GM12801 (cell line): ENCODE results near the gene CXCL17.

Experiments
- TF ChIP-seq, protein P1 (sequence below): IDR thresholded peaks from one replicate; pipeline ENCODE4 v1.5.1; 2011; ENCODE audit warnings: control low read depth; ENCODE audit not compliant: insufficient read length; ENCODE audit errors: extremely low read depth

CXCL17 gene

DNA sequence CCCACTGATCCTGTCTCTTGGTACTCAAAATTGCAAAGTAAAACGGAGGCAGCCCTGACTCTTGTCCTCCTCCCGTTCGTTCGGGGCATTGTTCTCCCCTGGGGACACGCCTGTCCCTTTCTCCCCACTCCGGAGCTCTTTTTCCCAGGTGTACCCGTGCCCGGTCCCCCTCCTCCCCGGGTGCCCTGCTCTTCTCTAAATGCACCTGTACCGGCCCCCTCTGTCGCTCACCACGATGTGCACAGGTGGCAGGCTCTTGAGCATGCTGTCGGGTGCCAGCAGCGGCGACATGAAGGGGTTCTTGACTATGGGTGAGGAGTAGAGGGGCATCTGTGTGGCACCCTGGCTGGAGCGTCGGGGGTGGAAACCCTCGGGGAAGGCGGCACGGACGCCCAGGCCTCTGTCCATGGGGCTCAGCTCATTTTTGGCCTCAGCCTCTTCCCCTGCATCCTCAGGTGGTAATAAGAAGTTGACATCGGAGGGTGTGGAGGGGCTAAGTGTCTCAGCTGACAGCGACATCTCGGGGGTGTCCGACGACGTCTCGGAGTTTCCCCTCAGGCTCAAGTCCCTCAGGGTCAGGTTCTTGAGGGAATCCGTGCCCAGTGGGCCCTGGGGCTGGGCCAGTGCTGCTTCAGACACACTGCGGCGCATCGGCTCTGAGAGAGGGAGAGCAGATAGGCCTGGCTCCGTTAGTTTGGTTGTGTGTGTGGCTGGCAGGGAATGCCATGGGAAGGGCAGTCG, 40.2 kb downstream of the CXCL17 start:
- TF ChIP-seq, protein P1, sequence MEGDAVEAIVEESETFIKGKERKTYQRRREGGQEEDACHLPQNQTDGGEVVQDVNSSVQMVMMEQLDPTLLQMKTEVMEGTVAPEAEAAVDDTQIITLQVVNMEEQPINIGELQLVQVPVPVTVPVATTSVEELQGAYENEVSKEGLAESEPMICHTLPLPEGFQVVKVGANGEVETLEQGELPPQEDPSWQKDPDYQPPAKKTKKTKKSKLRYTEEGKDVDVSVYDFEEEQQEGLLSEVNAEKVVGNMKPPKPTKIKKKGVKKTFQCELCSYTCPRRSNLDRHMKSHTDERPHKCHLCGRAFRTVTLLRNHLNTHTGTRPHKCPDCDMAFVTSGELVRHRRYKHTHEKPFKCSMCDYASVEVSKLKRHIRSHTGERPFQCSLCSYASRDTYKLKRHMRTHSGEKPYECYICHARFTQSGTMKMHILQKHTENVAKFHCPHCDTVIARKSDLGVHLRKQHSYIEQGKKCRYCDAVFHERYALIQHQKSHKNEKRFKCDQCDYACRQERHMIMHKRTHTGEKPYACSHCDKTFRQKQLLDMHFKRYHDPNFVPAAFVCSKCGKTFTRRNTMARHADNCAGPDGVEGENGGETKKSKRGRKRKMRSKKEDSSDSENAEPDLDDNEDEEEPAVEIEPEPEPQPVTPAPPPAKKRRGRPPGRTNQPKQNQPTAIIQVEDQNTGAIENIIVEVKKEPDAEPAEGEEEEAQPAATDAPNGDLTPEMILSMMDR: no peak

GRCh38 chr19:42401365-42402303, 41.1 kb downstream of the CXCL17 start:
- TF ChIP-seq, protein P1: no peak

DNA sequence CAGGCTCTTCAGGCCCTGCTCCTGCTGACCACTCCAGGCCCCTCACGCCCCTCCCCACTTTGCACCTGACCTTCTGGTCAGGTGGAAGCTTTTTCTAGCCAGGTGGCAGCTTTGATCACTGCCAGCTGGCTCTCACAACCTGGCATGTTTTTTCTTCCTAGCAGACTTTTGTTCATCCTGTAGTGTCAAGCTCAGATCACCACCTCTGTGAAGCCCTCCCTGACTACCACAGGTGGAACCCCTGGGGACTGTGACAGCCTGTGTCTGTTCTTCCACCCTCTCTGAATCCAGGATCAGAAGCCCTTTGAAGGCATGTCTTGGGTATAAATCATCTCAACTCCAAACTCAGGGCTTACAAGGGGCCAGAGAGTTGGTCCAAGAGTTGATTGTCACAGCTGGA, 42.3 kb downstream of the CXCL17 start:
- TF ChIP-seq, protein P1: no peak

- TF ChIP-seq, protein P1: no peak
These were observed 45.2 kb downstream of the CXCL17 start for GRCh38 chr19:42397263-42398166.

GRCh38 chr19:42396381-42397262, 46.1 kb downstream of the CXCL17 start:
- TF ChIP-seq, protein P1: no peak

DNA sequence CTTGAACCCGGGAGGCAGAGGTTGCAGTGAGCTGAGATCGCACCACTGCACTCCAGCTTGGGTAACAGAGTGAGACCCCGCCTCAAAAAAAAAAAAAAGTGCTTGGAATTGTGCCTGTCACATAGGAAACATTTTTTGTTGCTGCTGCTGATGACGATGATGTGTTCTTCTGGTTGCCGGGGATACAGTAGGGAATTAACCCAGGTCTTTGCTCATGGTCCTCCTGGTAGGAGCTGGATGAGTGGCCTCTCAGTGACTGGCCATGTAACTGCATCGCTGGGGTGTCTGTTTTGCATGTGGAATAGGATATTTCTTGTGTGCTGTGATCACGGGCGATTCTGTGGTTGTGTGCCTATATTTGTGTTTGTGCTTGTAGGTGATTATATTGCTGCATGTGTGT, 48.0 kb downstream of the CXCL17 start:
- TF ChIP-seq, protein P1: no peak
